Measurements from ENCODE around the gene PITHD1. TPM values are rescaled to one million over a fixed set of nuclear protein-coding genes. Genes with fewer than 3 reads are reported as not detected.

Gene PITHD1
- polyA plus RNA-seq, 2 of the 4 experiments (the other 2 are of a cell fraction), result 25.4 to 41.0 TPM

DNA sequence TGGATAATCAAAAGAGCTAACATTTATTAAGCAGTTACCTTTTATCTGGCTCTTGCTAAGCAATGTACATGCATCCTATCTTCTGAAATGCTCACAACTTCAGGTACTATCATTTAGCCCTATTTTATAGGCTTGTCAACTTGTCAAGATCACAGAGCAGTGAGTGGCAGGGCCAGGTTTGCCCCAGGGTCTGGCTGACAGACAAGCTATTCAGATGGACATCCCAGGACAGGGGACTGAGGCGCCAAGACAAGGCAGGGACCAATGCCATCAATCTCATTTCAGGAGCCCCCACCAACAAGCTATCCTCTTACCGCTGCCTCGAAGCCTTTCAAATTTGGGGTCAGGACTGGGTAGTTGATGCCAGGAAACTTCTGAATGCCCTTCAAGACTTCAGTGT, 38.1 kb downstream of the PITHD1 start:
- CTCF ChIA-PET, result interaction anchor here (0.6 to 1.4 kb wide), 6 partner anchors 11 to 100 kb away, joined by 3 to 6 read pairs (median 4); no protein-coding TSS in a partner anchor
- DNase-seq (ENCODE audit: low read depth in 1 of 2, low spot score in 1 of 2), result no peak
- ATAC-seq, result no peak
- POLR2A ChIA-PET, result no interaction called here
- Histone ChIP-seq H3K4me1 (no peaks in the 10 kb centered on the region), H3K9me3 (no peaks in the 10 kb centered on the region), H3K4me3 (no peak overlapping the region), H3K4me2 (no peak overlapping the region), H3K27ac (no peak overlapping the region)
- no peak for FAIRE-seq
- 94% methylated on average over 3 of the region's 3 CpGs for WGBS (ENCODE audit: missing lambda C conversion rate)
- TF ChIP-seq MYC (IDR thresholded peaks at IDR 0.05; ENCODE audit: borderline replicate concordance, low read length), result no peak
- TF ChIP-seq, protein P1, sequence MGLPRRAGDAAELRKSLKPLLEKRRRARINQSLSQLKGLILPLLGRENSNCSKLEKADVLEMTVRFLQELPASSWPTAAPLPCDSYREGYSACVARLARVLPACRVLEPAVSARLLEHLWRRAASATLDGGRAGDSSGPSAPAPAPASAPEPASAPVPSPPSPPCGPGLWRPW (IDR thresholded peaks at IDR 0.05), result no peak
- TF ChIP-seq EP300 (IDR thresholded peaks at IDR 0.05), result no peak
- no peak for TF ChIP-seq FOSB (CRISPR knock-in tag; IDR thresholded peaks at IDR 0.05)
- no peak for TF ChIP-seq CHD2 (IDR thresholded peaks at IDR 0.05; ENCODE audit: low read length, partially characterized antibody)
- TF ChIP-seq ZC3H11A (IDR thresholded peaks at IDR 0.05), result no peak
- TF ChIP-seq, protein P2, sequence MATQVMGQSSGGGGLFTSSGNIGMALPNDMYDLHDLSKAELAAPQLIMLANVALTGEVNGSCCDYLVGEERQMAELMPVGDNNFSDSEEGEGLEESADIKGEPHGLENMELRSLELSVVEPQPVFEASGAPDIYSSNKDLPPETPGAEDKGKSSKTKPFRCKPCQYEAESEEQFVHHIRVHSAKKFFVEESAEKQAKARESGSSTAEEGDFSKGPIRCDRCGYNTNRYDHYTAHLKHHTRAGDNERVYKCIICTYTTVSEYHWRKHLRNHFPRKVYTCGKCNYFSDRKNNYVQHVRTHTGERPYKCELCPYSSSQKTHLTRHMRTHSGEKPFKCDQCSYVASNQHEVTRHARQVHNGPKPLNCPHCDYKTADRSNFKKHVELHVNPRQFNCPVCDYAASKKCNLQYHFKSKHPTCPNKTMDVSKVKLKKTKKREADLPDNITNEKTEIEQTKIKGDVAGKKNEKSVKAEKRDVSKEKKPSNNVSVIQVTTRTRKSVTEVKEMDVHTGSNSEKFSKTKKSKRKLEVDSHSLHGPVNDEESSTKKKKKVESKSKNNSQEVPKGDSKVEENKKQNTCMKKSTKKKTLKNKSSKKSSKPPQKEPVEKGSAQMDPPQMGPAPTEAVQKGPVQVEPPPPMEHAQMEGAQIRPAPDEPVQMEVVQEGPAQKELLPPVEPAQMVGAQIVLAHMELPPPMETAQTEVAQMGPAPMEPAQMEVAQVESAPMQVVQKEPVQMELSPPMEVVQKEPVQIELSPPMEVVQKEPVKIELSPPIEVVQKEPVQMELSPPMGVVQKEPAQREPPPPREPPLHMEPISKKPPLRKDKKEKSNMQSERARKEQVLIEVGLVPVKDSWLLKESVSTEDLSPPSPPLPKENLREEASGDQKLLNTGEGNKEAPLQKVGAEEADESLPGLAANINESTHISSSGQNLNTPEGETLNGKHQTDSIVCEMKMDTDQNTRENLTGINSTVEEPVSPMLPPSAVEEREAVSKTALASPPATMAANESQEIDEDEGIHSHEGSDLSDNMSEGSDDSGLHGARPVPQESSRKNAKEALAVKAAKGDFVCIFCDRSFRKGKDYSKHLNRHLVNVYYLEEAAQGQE (IDR thresholded peaks at IDR 0.05), result no peak
- no peak for TF ChIP-seq HDAC2 (IDR thresholded peaks at IDR 0.05)
- no peak for TF ChIP-seq JUNB (IDR thresholded peaks at IDR 0.05)

DNA sequence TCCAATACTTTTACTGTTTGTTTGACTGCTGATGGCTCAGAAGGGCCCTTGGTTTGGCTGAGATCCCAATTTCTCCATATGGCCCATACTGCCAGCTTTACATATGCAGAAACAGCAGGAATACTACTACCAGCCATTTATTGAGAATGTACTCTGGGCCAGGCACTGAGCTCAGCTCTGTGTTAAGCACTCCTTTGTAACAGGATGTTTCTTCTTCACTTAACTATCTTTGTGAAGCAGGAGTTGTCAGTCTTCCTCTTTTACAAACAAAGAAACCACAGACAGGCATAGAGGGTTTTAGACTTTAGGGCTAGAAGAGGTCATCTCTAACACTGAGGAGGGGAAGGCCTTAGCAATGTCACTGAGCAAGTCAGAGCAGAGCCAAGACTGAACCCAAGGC, 38.7 kb downstream of the PITHD1 start:
- no peak for DNase-seq (ENCODE audit: low read depth in 1 of 2, low spot score in 1 of 2)
- no peaks in the 10 kb centered on the region for H3K9me3 ChIP-seq
- H3K4me1 ChIP-seq, result no peaks in the 10 kb centered on the region
- no peak for ATAC-seq
- TF ChIP-seq CHD4 (IDR thresholded peaks at IDR 0.05; ENCODE audit: borderline replicate concordance) (no peak), NPAS2 (CRISPR knock-in tag; IDR thresholded peaks at IDR 0.05; ENCODE audit: borderline replicate concordance) (no peak), ZC3H11A (IDR thresholded peaks at IDR 0.05) (no peak), CEBPB (IDR thresholded peaks at IDR 0.05) (no peak), RAD21 (conservative IDR thresholded peaks at IDR 0.05 in 1 of 2, IDR thresholded peaks at IDR 0.05 in 1 of 2) (no peak), FOXS1 (CRISPR knock-in tag; IDR thresholded peaks at IDR 0.05) (no peak), TFCP2L1 (CRISPR knock-in tag; IDR thresholded peaks at IDR 0.05) (no peak)
- TF ChIP-seq, protein P2 (IDR thresholded peaks at IDR 0.05), result no peak
- TF ChIP-seq, protein P3, sequence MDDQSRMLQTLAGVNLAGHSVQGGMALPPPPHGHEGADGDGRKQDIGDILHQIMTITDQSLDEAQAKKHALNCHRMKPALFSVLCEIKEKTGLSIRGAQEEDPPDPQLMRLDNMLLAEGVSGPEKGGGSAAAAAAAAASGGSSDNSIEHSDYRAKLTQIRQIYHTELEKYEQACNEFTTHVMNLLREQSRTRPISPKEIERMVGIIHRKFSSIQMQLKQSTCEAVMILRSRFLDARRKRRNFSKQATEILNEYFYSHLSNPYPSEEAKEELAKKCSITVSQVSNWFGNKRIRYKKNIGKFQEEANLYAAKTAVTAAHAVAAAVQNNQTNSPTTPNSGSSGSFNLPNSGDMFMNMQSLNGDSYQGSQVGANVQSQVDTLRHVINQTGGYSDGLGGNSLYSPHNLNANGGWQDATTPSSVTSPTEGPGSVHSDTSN (IDR thresholded peaks at IDR 0.05), result no peak
- TF ChIP-seq, protein P4, sequence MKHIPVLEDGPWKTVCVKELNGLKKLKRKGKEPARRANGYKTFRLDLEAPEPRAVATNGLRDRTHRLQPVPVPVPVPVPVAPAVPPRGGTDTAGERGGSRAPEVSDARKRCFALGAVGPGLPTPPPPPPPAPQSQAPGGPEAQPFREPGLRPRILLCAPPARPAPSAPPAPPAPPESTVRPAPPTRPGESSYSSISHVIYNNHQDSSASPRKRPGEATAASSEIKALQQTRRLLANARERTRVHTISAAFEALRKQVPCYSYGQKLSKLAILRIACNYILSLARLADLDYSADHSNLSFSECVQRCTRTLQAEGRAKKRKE (CRISPR knock-in tag; IDR thresholded peaks at IDR 0.05; ENCODE audit: low read depth), result no peak
- TF ChIP-seq, protein P5, sequence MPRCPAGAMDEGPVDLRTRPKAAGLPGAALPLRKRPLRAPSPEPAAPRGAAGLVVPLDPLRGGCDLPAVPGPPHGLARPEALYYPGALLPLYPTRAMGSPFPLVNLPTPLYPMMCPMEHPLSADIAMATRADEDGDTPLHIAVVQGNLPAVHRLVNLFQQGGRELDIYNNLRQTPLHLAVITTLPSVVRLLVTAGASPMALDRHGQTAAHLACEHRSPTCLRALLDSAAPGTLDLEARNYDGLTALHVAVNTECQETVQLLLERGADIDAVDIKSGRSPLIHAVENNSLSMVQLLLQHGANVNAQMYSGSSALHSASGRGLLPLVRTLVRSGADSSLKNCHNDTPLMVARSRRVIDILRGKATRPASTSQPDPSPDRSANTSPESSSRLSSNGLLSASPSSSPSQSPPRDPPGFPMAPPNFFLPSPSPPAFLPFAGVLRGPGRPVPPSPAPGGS (IDR thresholded peaks at IDR 0.05), result no peak
- no peak overlapping the region for H3K4me3 ChIP-seq
- no peak overlapping the region for H3K4me2 ChIP-seq
- no peak for FAIRE-seq
- ChIA-PET CTCF (interaction anchor here (0.6 to 1.4 kb wide), 4 partner anchors 11 to 94 kb away, joined by 3 to 6 read pairs (median 4); no protein-coding TSS in a partner anchor), POLR2A (no interaction called here)
- H3K27ac ChIP-seq, result no peak overlapping the region
